T47D (cell line): ENCODE results near the gene DSCAML1.

Source experiments
- DNase-seq, 2 experiments: peaks; one replicate each; pipeline versions ENCODE4 v3.0.0 to v3.0.0-alpha.2; 2011 to 2012; ENCODE audit warnings: low read depth in 1 of 2, low spot score in 1 of 2
- JUND ChIP-seq: IDR thresholded peaks from 2 replicates; pipeline ENCODE4 v1.6.1; 2012; ENCODE audit warnings: low read depth
- in situ Hi-C: cut with HindIII; loops from 2 replicates; pipeline ENCODE4 v1.10.0; 2016; ENCODE audit warnings: low sequenced_read_pairs, low pct_unique_long_range_greater_than_20kb

The DSCAML1 gene

DNA sequence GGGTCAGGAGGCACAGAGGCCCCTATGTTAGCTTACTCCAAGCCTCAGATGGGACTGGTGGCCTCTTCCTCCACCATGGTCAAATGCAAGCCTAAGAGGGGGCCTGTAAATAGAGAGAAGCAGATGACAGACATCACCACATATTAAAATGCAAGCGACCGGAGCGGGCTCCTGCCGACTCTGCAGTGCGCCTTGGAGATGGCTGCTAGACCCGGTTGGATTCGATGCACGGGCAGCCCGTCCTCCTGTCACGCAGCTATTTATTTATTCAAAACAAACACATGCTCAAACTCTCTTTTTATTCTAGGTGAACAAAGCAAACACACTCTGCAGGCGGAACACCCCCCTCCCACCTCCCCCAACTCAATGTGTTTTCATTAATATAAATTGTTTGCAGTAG, 208.0 kb downstream of the DSCAML1 start:
- in situ Hi-C loops, result no loop called here
- no peak for TF ChIP-seq JUND
- DNase-seq, result no peak

GRCh38 chr11:117588166-117588810, 208.7 kb downstream of the DSCAML1 start:
- in situ Hi-C loops, result no loop called here
- no peak for DNase-seq
- TF ChIP-seq JUND, result no peak

DNA sequence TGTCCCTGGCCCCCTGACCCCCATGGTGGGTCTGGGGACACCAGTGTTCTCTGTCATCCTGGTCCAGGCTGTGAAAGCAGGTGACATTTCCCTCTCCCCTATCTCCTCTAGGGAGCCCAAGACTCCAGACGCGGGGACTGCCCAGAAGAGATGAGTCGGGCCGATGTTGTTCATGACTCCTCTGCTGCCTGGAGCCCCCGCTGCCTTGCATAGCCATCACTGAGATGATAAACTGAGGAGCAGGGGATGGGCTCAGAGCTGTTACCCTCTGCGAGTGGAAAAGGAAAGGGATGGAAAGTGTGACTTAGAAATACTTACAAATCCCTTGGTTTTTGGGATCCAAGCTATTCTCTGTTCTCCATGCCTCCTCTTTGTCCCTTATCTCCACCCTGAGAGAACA, 209.6 kb downstream of the DSCAML1 start:
- no peak for TF ChIP-seq JUND
- no peak for DNase-seq
- in situ Hi-C loops, result no loop called here

DNA sequence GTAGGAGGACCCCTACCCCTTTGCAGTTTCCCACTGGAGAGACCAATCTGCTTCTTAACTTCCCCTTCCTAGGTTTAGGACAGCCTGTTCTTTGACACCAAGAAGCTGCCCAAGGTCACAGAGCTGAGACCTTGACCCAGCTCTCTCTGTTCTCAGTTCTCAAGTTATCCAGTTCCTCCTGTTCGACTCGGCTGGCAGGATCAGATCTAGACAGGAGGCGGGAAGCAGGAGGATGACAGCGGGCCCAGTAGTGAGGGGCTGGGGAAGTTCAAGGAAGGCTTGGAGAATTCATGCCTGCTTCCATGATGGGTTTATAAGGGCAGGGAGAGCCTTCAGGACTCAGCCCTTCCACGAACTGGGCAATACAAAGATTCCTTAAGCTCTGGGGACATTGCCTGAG, 210.6 kb downstream of the DSCAML1 start:
- no peak for DNase-seq
- in situ Hi-C loops, result no loop called here
- no peak for TF ChIP-seq JUND

DNA sequence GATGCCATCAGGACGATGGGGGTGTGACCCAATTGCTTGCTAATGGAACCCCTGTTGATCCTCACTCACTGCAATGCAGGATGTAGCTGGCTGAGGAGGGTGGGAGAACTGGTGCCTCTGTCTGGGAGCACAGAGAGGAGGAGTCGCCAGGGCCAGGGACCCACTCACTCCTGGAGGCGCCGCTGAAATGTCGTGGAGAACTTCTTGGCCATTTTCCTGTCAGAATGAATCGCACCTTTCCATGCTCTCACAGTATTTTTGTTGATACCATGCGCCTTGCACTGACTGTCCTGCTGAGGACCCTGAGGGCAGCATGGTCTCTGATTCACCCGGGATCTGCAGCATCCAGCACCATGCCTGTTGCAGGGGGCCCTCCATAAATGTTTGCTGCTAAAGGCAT, 211.4 kb downstream of the DSCAML1 start:
- in situ Hi-C loops, result no loop called here
- no peak for DNase-seq
- TF ChIP-seq JUND, result no peak

DNA sequence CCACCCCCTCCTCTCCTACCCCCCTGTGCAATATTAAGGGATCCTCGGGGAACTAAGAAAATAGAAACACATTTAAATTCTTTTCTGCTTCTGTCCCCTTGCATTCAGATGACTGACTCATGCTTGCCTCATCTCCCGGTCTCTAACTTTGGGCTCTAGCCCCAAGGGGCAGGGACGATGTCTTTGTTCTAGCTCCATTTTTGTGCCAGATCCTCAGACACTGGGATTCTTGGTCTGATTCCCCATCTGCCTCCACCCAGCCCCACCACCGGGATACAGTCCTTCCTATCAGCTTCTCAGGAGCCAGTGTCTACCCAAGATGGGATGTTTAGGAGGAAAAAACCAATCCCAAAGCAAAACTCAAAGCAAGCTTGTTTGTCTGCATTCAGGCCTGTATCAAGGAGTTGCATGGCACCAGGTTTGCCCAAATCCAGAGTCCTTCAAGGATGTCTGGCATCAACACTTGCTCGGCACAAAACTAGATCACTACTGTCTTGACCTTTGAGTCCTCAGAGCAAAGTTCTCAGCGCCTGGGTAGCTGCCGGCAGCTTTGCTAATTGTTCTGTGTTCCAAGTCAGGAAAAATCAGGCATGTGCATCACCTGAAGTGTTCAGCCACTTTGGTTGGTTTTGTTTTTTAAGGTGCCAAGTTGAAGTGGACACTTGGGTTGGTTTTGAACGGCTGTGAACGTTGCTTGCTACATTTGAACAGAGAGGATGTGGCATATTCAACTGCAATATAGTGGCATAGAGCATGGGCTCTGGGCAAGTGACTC, 212.8 kb downstream of the DSCAML1 start:
- DNase-seq, result no peak
- in situ Hi-C loops, result no loop called here
- no peak for TF ChIP-seq JUND

DNA sequence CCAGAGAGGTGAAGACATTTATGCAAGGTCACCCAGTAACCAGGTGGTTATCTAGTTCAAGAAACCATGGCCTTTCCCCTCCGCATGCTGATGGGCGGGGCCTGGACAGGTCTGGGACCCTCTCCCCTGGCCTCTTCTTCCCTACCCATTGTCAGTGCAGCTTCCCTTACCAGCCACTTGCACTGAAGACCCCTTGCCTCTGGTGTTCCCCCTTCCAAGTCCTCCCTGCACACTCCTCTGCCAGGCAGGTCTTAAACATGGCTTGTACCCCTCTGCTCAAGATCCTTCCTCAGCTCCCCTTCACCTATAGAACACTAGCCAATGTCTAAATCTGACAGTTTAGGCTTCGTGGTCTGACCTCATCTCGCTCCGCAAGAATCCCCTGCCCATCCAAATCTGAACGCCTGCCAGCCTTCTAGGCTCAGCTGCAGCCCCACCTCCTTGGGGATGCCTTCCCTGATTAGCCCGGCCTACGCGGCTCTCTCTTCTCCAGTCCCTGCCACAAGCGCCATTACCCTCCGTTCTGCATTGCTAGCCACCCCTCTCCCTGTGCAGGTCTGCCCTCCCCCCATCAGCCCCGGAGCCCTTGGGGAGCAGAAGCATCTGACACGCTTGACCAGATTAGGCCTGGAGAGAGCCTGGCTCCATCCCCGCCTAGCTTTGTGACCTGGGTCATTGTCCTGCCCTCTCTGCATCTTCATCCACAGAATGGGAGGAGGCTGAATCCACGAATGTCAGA, 213.8 kb downstream of the DSCAML1 start:
- no peak for TF ChIP-seq JUND
- DNase-seq, result no peak
- in situ Hi-C loops, result no loop called here

DNA sequence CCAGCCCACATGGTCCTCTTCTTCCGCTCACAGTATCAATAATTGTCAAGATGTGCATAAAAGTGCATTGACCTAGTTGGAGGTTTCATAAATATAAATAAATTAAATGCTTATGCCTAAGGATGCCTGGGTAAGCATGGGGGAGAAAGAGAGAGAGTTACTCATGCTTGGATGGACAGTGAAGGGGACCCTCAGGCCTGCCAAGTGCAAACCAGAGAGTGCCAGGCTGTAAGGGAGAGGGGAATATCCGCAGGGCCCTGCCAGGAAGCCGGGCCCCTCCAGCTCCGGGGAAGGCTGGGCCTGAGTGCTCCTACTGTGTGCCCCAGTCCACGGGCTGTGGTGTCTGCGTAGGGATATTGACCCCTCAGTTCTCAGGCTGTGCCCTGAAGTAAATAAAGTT, 214.6 kb downstream of the DSCAML1 start:
- no peak for TF ChIP-seq JUND
- DNase-seq, result no peak
- in situ Hi-C loops, result no loop called here

DNA sequence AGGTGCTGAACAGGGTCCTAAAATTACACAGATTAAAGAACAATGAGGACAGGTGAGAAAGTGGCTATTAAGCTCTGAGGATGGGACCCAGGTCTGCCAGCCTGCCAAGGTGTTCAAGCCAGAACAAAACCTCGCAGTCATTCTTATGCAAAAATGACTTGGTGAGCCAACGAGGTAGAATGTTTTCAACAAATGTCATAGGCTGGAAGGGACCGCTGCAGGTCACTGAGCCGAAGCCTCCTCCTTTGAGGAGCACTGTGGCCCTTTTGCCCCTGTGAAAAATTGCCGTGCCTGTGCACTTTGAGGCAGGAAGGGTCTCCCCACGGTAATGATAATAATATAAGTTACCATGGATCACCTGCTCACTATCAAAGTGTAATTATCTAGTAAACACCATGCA, 216.2 kb downstream of the DSCAML1 start:
- no peak for DNase-seq
- no peak for TF ChIP-seq JUND
- in situ Hi-C loops, result no loop called here

GRCh38 chr11:117579161-117579560, 217.9 kb downstream of the DSCAML1 start:
- in situ Hi-C loops, result no loop called here
- no peak for TF ChIP-seq JUND
- DNase-seq, result no peak

- no peak for TF ChIP-seq JUND
- in situ Hi-C loops, result no loop called here
- DNase-seq, result no peak
Measured at GRCh38 chr11:117575856-117576255, 221.2 kb downstream of the DSCAML1 start.

DNA sequence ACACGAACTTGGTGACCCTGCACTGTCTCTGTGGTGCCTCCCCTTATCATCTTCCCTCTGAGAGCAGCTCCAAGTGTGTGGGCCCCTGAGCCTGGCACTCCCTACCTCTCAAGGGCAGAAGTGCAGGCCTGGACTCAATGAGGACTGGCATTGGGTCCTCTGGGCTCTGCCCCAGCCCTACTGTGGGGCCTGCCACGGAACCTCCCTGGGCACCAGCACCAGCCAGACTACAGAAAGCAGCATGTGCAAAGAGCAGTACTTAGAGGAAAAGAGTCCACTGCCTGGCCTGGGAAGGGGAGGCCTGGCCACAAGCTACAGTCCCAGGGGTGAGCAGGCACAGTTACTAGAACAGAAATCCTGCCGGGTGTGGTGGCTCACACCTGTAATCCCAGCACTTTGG, 222.5 kb downstream of the DSCAML1 start:
- TF ChIP-seq JUND, result no peak
- DNase-seq, result no peak
- in situ Hi-C loops, result no loop called here

GRCh38 chr11:117573326-117573725, 223.7 kb downstream of the DSCAML1 start:
- DNase-seq, result no peak
- TF ChIP-seq JUND, result no peak
- in situ Hi-C loops, result no loop called here

GRCh38 chr11:117572671-117573070, 224.3 kb downstream of the DSCAML1 start:
- in situ Hi-C loops, result no loop called here
- DNase-seq, result no peak
- TF ChIP-seq JUND, result no peak
